ENCODE results near the gene STRADB. TPM values are rescaled to one million over a fixed set of nuclear protein-coding genes. Genes with fewer than 3 reads are reported as not detected.

STRADB gene
- total RNA-seq, 1 experiment from 2014 or later = 17.4 TPM

GRCh38 chr2:201414099-201415023, 37.2 kb upstream of the STRADB start:
- Histone ChIP-seq H3K9me2 (ENCODE audit: insufficient read depth) (0 out of 2 replicates have a peak, but pooled peaks cover 3% of the 10 kb centered on the region), H3K36me3 (ENCODE audit: control insufficient read depth in 1 of 2, insufficient read depth in 2 of 2, low read length in 2 of 2) (no peaks in the 10 kb centered on the region), H3K79me2 (ENCODE audit: insufficient read depth, low read length) (no peaks in the 10 kb centered on the region), H3K4me3 (replicated peaks in 1 of 2; ENCODE audit: low read depth in 1 of 2, low read length in 2 of 2) (no peak overlapping the region), H3K9me3 (ENCODE audit: control insufficient read depth in 1 of 2, insufficient read depth in 1 of 2, low read depth in 1 of 2, low read length in 2 of 2) (no peaks in the 10 kb centered on the region), H3K4me1 (ENCODE audit: control insufficient read depth in 1 of 2, insufficient read depth in 2 of 2, low read length in 2 of 2) (peaks cover 6 to 12% of the 10 kb centered on the region in 2 experiments; a peak in 2 of 4 replicates), H3K27ac (ENCODE audit: low read depth, low read length) (no peak overlapping the region), H4K20me1 (ENCODE audit: insufficient read depth) (no peaks in the 10 kb centered on the region), H2AFZ (ENCODE audit: low read depth, low read length, poor library complexity, severe bottlenecking) (no peak overlapping the region), H3K9ac (ENCODE audit: low read length) (no peak overlapping the region), H3K4me2 (ENCODE audit: low read length) (no peak overlapping the region), H3K27me3 (ENCODE audit: insufficient read depth, low read length) (no peaks in the 10 kb centered on the region)
- ATAC-seq (no peak), DNase-seq (ENCODE audit: low read depth, low spot score) (no peak)
- ChIA-PET POLR2A (no interaction called here), RAD21 (ENCODE audit: low non-redundant PET in 1 of 2, low total read pairs in 2 of 2, uncharacterized antibody in 2 of 2, unreplicated experiment in 2 of 2) (no interaction called here), CTCF (interaction anchor here (1.3 kb wide), 1 partner anchor 26 kb away, joined by 3 read pairs; no protein-coding TSS in a partner anchor)
- intact Hi-C loops (cut with micrococcal nuclease) = no loop called here
- BruUV-seq (replicated peaks) = no TSS peak
- no peak for TF ChIP-seq POLR2A (IDR thresholded peaks at IDR 0.05; ENCODE audit: borderline replicate concordance, extremely low read depth, insufficient read depth, insufficient read length)
- no peak for TF ChIP-seq TCF7L2 (IDR thresholded peaks at IDR 0.05; ENCODE audit: borderline replicate concordance, extremely low read depth, insufficient read depth, insufficient read length)
- no peak for TF ChIP-seq SP1 (IDR thresholded peaks at IDR 0.05; ENCODE audit: low read depth)
- TF ChIP-seq REST (IDR thresholded peaks at IDR 0.05; ENCODE audit: low read depth) = no peak
- TF ChIP-seq ELF1 (IDR thresholded peaks at IDR 0.05; ENCODE audit: borderline replicate concordance, low read depth) = no peak
- TF ChIP-seq MAX (IDR thresholded peaks at IDR 0.05) = no peak
- no peak for TF ChIP-seq EGR1 (IDR thresholded peaks at IDR 0.05; ENCODE audit: low read depth)
- no peak for TF ChIP-seq ZNF274 (IDR thresholded peaks at IDR 0.05; ENCODE audit: low read depth, low read length)
- no peak for TF ChIP-seq EZH2phosphoT487 (IDR thresholded peaks at IDR 0.05; ENCODE audit: borderline replicate concordance)
- no peak for TF ChIP-seq SRF (IDR thresholded peaks at IDR 0.05; ENCODE audit: low read depth)
- TF ChIP-seq ATF3 (IDR thresholded peaks at IDR 0.05) = no peak
- no peak for TF ChIP-seq YY1 (IDR thresholded peaks at IDR 0.05; ENCODE audit: extremely low read depth, insufficient replicate concordance, low read depth, low read length)
- no peak for TF ChIP-seq CTCF (IDR thresholded peaks at IDR 0.05 in 2 of 3, conservative IDR thresholded peaks at IDR 0.05 in 1 of 3; ENCODE audit: borderline replicate concordance in 1 of 3, insufficient read depth in 1 of 3, low read depth in 2 of 3, low read length in 2 of 3)
- TF ChIP-seq CEBPB (IDR thresholded peaks at IDR 0.05; ENCODE audit: low read depth) = no peak

Data from HCT116 (cell line).